Endometrial microvascular endothelial cells (primary cell): Measurements from ENCODE around the gene RNF220. TPM values are rescaled to one million over a fixed set of nuclear protein-coding genes. Genes with fewer than 3 reads are reported as not detected.
"Not testable (repeated sequence)": the region's sequence is repeated elsewhere in the genome, so short reads cannot be mapped to it uniquely, and the experiment has no call there.

Source experiments
- in situ Hi-C: cut with HindIII; loops from 2 replicates; pipeline ENCODE4 v1.10.0; 2017; ENCODE audit warnings: low sequenced_read_pairs, low pct_unique_long_range_greater_than_20kb; ENCODE audit errors: inconsistent ontology term
- total RNA-seq: library from RNA; depleted of rRNA; stranded (reverse); fragments of >200 nt; gene quantifications from one replicate; pipeline ENCODE4 v1.2.3, GENCODE V29; 2015; ENCODE audit errors: inconsistent ontology term

RNF220 gene
- total RNA-seq, 1 donor from 2014 or later, result 112 TPM

GRCh38 chr1:44651069-44651468 lies 246.0 kb downstream of the RNF220 start:
- in situ Hi-C loops, result no loop called here

DNA sequence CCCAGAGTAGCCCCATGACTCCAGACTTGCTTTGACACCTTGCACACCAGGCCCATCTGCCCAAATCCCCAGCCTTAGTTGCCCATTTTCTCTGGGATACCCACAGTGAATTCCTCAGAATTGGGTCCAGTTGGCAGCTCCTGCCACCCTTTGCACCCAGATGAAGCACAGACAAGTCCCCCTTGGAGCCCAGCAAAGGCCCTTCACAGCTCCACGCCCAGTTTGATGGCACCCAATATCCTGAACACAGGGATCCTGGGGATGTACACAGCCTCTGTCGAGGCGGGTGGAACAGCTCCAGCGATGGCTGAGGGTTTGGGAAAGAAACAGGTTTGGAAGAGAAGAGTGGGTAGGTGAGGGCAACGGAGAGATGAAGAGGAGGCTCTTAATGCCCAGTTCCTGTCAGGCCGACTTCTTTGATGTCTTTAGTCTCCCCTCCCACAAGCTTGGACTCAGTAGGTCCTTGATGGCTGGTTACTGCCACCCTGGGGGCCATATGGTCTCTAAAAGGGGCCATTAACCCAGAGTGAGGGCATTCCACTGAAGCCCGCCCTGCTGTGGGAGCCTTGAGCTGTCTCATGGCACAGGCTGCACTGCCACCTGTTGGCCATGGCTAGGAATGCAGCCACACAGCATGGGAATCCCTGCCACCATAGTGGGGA lies 247.5 kb downstream of the RNF220 start:
- in situ Hi-C loops, result no loop called here

DNA sequence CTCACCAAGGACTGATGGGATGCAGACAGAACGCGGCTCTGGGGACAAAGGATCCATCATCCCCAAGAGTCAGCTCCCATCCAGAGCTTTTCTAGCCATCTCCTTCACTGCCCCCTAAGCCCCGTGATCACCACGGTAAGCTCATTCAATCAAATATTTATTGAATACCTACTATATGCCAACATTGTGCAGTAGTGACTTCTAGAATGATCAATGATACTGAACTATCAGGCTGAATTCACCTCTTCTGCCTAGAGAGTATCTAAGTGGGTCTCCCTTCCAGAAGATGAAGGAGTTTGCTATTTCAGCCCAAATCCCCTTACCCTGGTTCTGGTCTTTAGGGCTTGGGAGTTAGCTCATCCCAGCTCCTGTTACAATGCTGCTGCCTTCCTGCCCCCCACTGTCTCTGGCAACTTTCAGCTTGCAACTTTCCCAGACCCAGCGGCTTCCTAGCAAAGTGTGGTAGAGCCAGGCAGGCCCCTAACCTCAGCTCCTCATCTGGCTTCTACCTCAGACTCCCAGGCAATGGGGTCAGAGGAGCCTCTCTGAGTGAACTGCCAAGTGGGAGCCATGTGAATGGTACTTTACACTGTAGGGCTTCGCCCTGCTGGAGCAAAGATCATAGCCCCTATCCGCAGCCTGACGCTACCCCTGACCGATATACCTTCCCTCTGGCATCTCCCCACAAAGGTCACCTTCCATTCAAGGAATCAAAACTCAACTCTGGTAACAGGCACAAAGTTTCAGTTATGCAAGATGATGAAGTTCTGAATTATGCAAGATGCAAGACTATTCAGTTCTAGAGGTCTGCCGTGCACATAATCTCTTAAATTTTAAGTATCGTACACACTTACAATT lies 248.3 kb downstream of the RNF220 start:
- in situ Hi-C loops, result no loop called here

- in situ Hi-C loops, result no loop called here
These were observed 249.6 kb downstream of the RNF220 start for GRCh38 chr1:44654621-44655187.

GRCh38 chr1:44655609-44656008 lies 250.6 kb downstream of the RNF220 start:
- in situ Hi-C loops, result no loop called here

GRCh38 chr1:44659566-44659965 lies 254.5 kb downstream of the RNF220 start:
- in situ Hi-C loops, result no loop called here

- in situ Hi-C loops, result no loop called here
These were observed 255.1 kb downstream of the RNF220 start for GRCh38 chr1:44660176-44660575.

- in situ Hi-C loops, result no loop called here
These were observed 257.0 kb downstream of the RNF220 start for GRCh38 chr1:44661781-44662682.

DNA sequence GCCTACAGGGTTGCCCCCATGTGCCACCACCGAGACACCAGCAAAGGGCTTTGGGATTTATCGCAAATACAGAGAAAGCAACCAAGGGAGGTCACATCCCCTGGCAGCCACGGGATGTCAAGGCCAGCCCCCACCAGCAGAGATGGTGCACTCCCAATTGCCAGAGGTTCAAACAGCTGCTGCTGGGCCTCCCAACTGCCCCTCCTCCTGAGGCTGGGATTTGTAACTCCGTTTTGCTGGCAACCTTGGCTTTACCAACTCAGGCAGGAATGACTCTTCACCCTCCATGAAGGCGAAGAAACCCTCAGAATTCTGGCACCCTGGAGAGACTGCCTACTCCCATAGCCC lies 257.6 kb downstream of the RNF220 start:
- in situ Hi-C loops, result no loop called here

DNA sequence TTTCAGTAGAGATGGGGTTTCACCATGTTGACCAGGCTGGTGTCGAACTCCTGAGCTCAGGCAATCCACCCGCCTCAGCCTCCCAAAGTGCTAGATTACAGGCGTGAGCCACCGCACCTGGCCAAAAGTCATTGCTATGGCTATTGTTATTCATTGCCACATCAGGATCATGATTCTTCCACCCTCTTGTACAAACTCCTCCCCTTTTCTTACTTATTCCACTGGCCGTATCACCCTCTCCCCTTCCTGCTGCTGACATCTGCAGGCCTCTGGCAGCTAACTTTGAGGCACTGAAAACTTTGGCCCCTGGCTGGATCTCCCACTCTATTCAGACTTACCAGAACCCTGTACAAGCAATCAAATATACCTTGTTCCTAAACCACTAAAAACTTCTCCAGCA lies 258.4 kb downstream of the RNF220 start:
- in situ Hi-C loops, result no loop called here

DNA sequence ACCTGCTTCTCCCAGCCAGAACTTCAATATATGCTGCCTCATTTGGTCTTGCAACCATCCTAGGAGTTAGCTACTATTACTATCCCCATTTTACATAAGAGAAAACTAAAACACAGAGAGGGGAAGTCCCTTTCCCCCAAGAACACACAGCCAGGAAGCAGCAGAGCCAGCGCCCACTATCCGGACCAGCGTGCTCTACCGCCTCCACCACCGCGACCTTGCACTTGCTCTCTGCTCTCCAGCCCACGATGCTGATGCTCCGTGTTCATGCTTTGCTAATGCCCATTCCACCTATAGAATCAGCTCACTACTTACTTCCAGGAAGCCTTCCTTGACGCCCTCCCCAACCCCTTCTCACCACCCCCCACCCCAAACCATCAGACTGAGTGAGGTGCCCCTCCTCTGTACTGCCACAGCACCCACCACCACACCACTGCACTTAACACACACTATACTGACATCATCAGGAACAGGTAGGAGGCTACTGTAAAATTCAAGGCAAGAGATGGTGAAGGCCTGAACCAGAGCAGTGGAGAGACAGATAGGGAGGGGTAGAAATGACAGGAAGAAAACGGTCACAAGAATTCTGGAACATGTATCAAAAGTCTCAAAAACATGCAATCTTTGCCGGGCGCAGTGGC lies 259.8 kb downstream of the RNF220 start:
- in situ Hi-C loops, result no loop called here

DNA sequence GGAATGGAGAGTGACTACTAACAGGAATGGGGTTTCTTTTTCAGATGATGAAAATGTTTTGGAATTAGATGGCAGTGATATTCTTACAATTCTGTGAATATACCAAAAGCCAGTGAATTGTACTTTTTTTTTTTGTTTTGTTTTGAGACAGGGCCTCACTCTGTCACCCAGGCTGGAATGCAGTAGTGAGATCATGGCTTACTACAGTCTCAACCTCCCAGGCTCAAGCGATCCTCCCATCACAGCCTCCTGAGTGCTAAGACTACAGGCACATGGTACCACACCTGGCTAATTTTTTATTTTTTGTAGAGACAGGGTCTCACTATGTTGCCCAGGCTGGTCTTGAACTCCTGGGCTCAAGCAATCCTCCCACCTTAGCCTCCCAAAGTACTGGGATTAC lies 261.7 kb downstream of the RNF220 start:
- in situ Hi-C loops, result not testable (repeated sequence)

GRCh38 chr1:44670751-44671640 lies 265.9 kb downstream of the RNF220 start:
- in situ Hi-C loops, result no loop called here

DNA sequence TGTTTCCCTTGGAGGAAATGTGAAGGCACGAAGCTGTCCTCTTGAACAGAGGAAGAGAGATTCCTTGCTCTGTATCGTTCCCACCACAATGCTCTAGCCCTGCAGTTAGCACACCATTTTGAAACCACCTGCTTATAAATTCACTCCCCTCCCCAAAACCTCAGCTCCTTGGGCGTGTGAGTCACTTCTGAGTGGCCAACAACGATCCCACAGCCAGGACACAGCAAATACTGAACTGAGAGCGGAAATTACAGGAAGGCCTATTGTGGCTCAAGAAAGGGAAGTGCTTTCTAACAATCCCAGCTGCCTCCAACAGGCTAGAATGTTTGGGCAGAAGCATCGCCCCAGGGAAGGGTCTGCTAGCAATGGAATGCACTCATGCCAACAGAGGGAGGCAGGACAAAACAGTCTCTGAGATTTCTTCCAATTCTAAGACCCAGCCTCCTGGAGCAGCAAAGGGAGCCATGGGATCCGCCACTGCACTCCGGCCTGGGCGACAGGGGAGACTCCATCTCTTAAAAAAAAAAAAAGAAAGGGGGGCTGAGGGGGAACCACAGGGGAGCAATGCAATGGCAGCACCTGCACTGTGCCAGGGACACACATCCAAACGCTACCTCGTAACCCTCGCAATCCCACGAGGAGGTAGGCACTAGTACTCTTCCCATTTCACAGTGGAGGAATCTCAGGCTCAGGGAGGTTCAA lies 267.4 kb downstream of the RNF220 start:
- in situ Hi-C loops, result no loop called here

GRCh38 chr1:44672961-44673674 lies 268.1 kb downstream of the RNF220 start:
- in situ Hi-C loops, result no loop called here

DNA sequence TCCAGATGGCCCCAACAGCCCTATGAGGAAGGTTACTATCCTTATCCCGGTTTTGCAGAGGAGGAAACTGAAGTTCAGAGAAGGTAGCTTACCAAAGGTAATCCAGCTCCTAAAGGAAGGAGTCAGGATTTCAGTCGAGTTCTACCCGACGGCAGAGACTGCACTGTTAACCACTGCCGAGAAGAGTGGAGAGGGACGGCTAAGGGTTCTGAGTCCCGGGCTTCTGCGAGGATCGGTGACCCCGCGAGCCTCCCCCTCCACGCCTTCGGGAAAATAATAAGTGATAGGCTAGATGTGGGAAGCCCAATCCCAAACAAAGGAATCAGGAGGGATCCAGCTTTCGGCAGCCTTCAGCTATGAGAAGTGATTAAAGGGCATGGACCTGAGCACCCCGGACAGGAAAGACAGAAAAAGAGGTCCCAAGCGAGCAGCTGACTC lies 268.6 kb downstream of the RNF220 start:
- in situ Hi-C loops, result no loop called here
